ENCODE results near the gene ELP5. TPM values are rescaled to one million over a fixed set of nuclear protein-coding genes. Genes with fewer than 3 reads are reported as not detected.

ELP5 gene
- total RNA-seq, 1 experiment from 2014 or later: 49.6 TPM

DNA sequence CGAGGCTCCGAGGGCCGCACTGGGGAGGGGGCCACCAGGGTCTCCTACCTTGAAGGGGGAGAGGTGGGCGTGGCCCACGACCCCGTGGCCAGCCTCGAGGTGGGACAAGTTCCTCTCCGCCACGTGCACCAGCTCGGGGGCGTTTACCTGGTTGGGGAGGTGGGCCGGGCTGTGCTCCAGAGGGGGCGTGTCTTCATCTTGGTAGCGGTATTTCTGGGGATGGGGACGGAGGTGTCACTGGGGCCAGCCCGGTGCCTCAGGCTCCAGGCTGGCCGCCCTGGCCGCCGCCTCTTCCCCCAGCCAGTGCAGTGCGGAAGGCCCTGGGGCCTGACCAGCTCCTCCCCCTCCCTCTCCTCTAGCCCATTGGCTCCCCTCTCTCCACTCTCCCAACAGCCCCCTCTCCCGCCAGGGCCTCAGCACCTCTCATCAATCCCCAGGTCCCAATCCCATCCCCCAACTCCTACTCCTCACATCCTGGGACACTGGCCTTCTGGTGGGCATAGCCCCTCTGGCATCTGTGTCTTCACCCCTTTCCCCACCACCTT, 43.9 kb upstream of the ELP5 start:
- H4K91ac ChIP-seq (ENCODE audit: insufficient read length, low read depth, low read length): no peak overlapping the region
- TF ChIP-seq, protein P1, sequence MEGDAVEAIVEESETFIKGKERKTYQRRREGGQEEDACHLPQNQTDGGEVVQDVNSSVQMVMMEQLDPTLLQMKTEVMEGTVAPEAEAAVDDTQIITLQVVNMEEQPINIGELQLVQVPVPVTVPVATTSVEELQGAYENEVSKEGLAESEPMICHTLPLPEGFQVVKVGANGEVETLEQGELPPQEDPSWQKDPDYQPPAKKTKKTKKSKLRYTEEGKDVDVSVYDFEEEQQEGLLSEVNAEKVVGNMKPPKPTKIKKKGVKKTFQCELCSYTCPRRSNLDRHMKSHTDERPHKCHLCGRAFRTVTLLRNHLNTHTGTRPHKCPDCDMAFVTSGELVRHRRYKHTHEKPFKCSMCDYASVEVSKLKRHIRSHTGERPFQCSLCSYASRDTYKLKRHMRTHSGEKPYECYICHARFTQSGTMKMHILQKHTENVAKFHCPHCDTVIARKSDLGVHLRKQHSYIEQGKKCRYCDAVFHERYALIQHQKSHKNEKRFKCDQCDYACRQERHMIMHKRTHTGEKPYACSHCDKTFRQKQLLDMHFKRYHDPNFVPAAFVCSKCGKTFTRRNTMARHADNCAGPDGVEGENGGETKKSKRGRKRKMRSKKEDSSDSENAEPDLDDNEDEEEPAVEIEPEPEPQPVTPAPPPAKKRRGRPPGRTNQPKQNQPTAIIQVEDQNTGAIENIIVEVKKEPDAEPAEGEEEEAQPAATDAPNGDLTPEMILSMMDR (conservative IDR thresholded peaks at IDR 0.05): no peak
- no peak overlapping the region for H2BK5ac ChIP-seq (ENCODE audit: insufficient read length, low read length)
- 0 out of 2 replicates have a peak overlapping the region, but pooled peaks have one; percentile 15 for H3K14ac ChIP-seq (ENCODE audit: insufficient read depth, low read length)
- no peaks in the 10 kb centered on the region for H4K20me1 ChIP-seq (ENCODE audit: control insufficient read depth, insufficient read depth, insufficient read length)
- peaks cover 3% of the 10 kb centered on the region; the same call in 1 of the 2 replicates for H3K79me2 ChIP-seq (ENCODE audit: insufficient read depth, low read length)
- H3K23ac ChIP-seq (ENCODE audit: insufficient read length, low read depth, low read length): no peak overlapping the region
- no peak overlapping the region for H2BK15ac ChIP-seq (ENCODE audit: low read depth, low read length)
- DNase-seq: peak; percentile 93
- WGBS (ENCODE audit: extremely low coverage, insufficient read length, low lambda C conversion rate): no CpG with 5 or more reads among the region's 21 CpGs
- no peak overlapping the region for H2BK20ac ChIP-seq (ENCODE audit: low read depth, low read length, poor library complexity, severe bottlenecking)
- no peak overlapping the region for H3T11ph ChIP-seq (ENCODE audit: low read length)
- H3K36me3 Mint-ChIP-seq (ENCODE audit: insufficient read depth in 1 of 3, low read depth in 3 of 3): peaks cover 3 to 12% (median 7%) of the 10 kb centered on the region in 3 experiments; a peak in 6 of 7 replicates
- no peaks in the 10 kb centered on the region; the same call in none of the 2 replicates for H3K27me3 Mint-ChIP-seq (ENCODE audit: low read depth)
- H2BK12ac ChIP-seq (ENCODE audit: insufficient read length, low read depth, low read length): no peak overlapping the region
- H3K9me3 Mint-ChIP-seq: no peaks in the 10 kb centered on the region
- peaks cover 12% of the 10 kb centered on the region; the same call in 1 of the 2 replicates for H3K4me1 ChIP-seq (ENCODE audit: insufficient read depth, low read length)
- no peak overlapping the region for H2BK120ac ChIP-seq (ENCODE audit: low read depth, low read length, poor library complexity, severe bottlenecking)
- no peak overlapping the region for H2AK5ac ChIP-seq (ENCODE audit: insufficient read length, low read length)
- peaks cover 10% of the 10 kb centered on the region for H3K23me2 ChIP-seq (ENCODE audit: insufficient read length, low read depth, low read length, poor library complexity, severe bottlenecking)
- no peak overlapping the region for H3K9ac ChIP-seq (ENCODE audit: extremely low read depth, insufficient read length, low read length)
- H3K4me3 Mint-ChIP-seq: peak overlapping the region; percentile 29 to 83
- no peaks in the 10 kb centered on the region for H3K27me3 ChIP-seq (ENCODE audit: insufficient read depth, low read length)
- peaks cover 2% of the 10 kb centered on the region for H3K79me1 ChIP-seq (ENCODE audit: insufficient read depth, low read depth, low read length, poor library complexity, severe bottlenecking)
- no peak overlapping the region for H3K27ac ChIP-seq (ENCODE audit: insufficient read length, low read depth, low read length)
- no peak overlapping the region for H2AFZ ChIP-seq (ENCODE audit: low read length)
- no peak overlapping the region for H4K8ac ChIP-seq (replicated peaks; ENCODE audit: insufficient read length, low read depth, low read length)
- H3K18ac ChIP-seq (ENCODE audit: insufficient read length, low read depth, low read length): peak overlapping the region; percentile 28
- no peaks in the 10 kb centered on the region for H3K9me3 ChIP-seq (ENCODE audit: control insufficient read depth, low read depth, low read length)
- H3K4me2 ChIP-seq (ENCODE audit: insufficient read depth, insufficient read length, low read length): peak overlapping the region; percentile 57
- H3K27ac Mint-ChIP-seq: peak overlapping the region in 2 of 3 experiments; percentile 3 to 67; a peak in 3 of 7 replicates
- no peak overlapping the region for H3K4ac ChIP-seq (ENCODE audit: low read depth, low read length)
- no peak overlapping the region for H4K5ac ChIP-seq (ENCODE audit: insufficient read length, low read depth, low read length)
- peaks cover 45 to 73% of the 10 kb centered on the region in 2 experiments for H3K4me1 Mint-ChIP-seq
- no peak overlapping the region for H3K56ac ChIP-seq (ENCODE audit: insufficient read length, low read depth, low read length)
